Measurements from ENCODE around the gene INPP5D.

GRCh38 chr2:233183869-233184418 is 123.8 kb downstream of the INPP5D start:
- TF ChIP-seq CTCF (IDR thresholded peaks at IDR 0.05; ENCODE audit: control extremely low read depth in 1 of 3, insufficient read depth in 1 of 3, low read depth in 1 of 3, low read length in 3 of 3) (no peak), TAF1 (IDR thresholded peaks at IDR 0.05; ENCODE audit: low read depth, low read length) (no peak)

Data from H1 (cell line).